NT2/D1 (cell line): ENCODE data around the gene NECTIN1.

ENCODE experiments used
- SUZ12 ChIP-seq: IDR thresholded peaks from 2 replicates; pipeline ENCODE4 v1.6.1; 2011; ENCODE audit not compliant: insufficient read length, insufficient read depth; ENCODE audit errors: extremely low read depth
- YY1 ChIP-seq: IDR thresholded peaks from 2 replicates; pipeline ENCODE4 v1.6.1; 2011; ENCODE audit not compliant: insufficient read length, insufficient read depth
- ZNF274 ChIP-seq: IDR thresholded peaks from 2 replicates; pipeline ENCODE4 v1.6.1; 2011; ENCODE audit warnings: mild to moderate bottlenecking, low read depth, low read length

- TF ChIP-seq YY1 (no peak), SUZ12 (no peak), ZNF274 (no peak)
Observed at GRCh38 chr11:119754199-119754598, 25.2 kb upstream of the NECTIN1 start.
